Measurements from ENCODE around the gene STAM. TPM values are rescaled to one million over a fixed set of nuclear protein-coding genes. Genes with fewer than 3 reads are reported as not detected.

Gene STAM
- total RNA-seq, 5 donors from 2014 or later (not counting 1 experiment from before 2014, with no cell fraction given), result 18.6 to 42.7 (median 25.7) TPM

DNA sequence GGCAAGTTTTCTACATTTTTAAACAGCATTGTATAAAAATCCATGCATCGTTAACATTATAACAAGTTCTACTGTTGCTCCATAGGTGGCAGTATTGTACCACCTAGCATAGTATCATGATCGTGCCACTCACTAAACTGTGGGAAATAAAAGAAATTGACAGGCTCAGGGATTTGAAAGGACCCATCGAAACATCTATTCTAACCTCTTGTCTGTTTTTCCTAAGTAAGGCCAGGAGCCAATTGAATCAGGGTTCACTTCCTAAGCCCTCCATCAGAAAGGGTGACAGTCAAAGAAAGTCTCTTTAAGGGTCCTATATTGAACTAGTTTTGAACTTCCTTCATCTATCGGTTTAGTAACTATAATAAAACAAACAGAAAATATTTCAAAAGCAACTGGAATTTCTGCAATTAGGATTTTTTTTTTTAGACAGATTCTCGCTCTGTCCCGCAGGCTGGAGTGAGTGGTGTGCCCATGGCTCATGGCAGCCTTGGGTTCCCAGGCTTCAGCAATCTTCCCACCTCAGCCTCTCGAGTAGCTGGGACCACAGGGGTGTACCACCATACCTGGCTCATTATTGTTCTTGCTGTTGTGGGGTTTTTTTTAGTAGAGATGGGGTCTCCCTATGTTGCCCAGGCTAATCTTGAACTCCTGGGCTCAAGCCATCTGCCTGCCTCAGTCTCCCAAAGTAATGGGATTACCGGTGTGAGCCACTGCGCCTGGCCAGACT, 36.2 kb upstream of the STAM start:
- no peak overlapping the region for H3K4me3 Mint-ChIP-seq
- H3K27ac Mint-ChIP-seq, result no peak overlapping the region
- 93% methylated on average over 2 of the region's 9 CpGs for WGBS (ENCODE audit: insufficient coverage)
- no peaks in the 10 kb centered on the region for H3K9me3 Mint-ChIP-seq
- ATAC-seq (replicated peaks in 1 of 4) (peak; percentile 72 to 82 (median 74)), DNase-seq (peak in 8 of 35 experiments; percentile 11 to 77 (median 22))
- no peaks in the 10 kb centered on the region for H3K27me3 ChIP-seq (replicated peaks in 1 of 2; ENCODE audit: control insufficient read depth in 2 of 2, extremely low read depth in 1 of 2, insufficient read depth in 2 of 2, low read length in 1 of 2)
- no peak overlapping the region for H3K4me3 ChIP-seq (ENCODE audit: control insufficient read depth in 1 of 2, extremely low read depth in 1 of 2, low read length in 1 of 2)
- no peaks in the 10 kb centered on the region for H3K27me3 Mint-ChIP-seq
- H3K4me1 ChIP-seq (ENCODE audit: control insufficient read depth in 1 of 2, extremely low read depth in 1 of 2, insufficient read depth in 2 of 2, low read length in 2 of 2), result no peaks in the 10 kb centered on the region
- ChIA-PET CTCF (interaction anchor here (0.6 to 1.5 kb wide), 8 partner anchors 9 to 152 kb away, joined by 3 to 5 read pairs (median 4); partner anchors contain the start of gene HACD1 (in 1 of the 2)), POLR2A (no interaction called here)
- no peaks in the 10 kb centered on the region for H3K36me3 Mint-ChIP-seq
- no peaks in the 10 kb centered on the region for H3K36me3 ChIP-seq (ENCODE audit: control insufficient read depth in 2 of 2, extremely low read depth in 1 of 2, insufficient read depth in 1 of 2, low read length in 1 of 2)
- H3K27ac ChIP-seq (ENCODE audit: low read length), result no peak overlapping the region
- H3K9me3 ChIP-seq, result no peaks in the 10 kb centered on the region
- H3K4me1 Mint-ChIP-seq, result peaks cover 0 to 4% (median 0%) of the 10 kb centered on the region in 3 donors

DNA sequence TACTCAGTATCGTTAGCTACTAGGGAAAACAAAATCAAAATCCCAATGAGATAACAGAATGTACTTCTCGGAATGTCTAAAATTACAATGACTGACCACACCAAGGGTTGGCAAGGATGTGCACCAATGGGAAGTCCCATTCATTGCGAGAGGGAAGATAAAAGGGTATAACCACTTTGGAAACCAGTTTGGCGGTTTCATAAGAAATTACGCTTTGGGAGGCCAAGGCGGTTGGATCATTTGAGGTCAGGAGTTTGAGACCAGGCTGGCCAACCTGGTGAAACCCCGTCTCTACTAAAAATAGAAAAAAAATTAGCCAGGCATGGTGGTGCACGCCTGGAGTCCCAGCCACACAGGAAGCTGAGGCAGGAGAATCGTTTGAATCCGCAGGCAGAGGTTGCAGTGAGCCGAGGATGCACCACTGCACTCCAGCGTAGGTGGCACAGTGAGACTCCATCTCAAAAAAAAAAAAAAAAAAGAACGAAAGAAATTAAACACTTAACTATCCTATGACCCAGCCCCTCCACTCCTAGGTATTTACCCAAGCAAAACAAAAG, 34.4 kb upstream of the STAM start:
- Mint-ChIP-seq H3K4me1 (peaks cover 0 to 4% (median 0%) of the 10 kb centered on the region in 3 donors), H3K4me3 (no peak overlapping the region), H3K9me3 (no peaks in the 10 kb centered on the region), H3K36me3 (no peaks in the 10 kb centered on the region), H3K27ac (no peak overlapping the region), H3K27me3 (no peaks in the 10 kb centered on the region)
- Histone ChIP-seq H3K4me1 (ENCODE audit: control insufficient read depth in 1 of 2, extremely low read depth in 1 of 2, insufficient read depth in 2 of 2, low read length in 2 of 2) (no peaks in the 10 kb centered on the region), H3K27ac (ENCODE audit: low read length) (no peak overlapping the region), H3K27me3 (replicated peaks in 1 of 2; ENCODE audit: control insufficient read depth in 2 of 2, extremely low read depth in 1 of 2, insufficient read depth in 2 of 2, low read length in 1 of 2) (no peaks in the 10 kb centered on the region), H3K4me3 (ENCODE audit: control insufficient read depth in 1 of 2, extremely low read depth in 1 of 2, low read length in 1 of 2) (no peak overlapping the region), H3K9me3 (no peaks in the 10 kb centered on the region), H3K36me3 (ENCODE audit: control insufficient read depth in 2 of 2, extremely low read depth in 1 of 2, insufficient read depth in 1 of 2, low read length in 1 of 2) (no peaks in the 10 kb centered on the region)
- CTCF ChIA-PET, result interaction anchor here in 1 of 2 donors (0.6 kb wide), 2 partner anchors 14 to 102 kb away, joined by 3 to 4 read pairs; no protein-coding TSS in a partner anchor
- DNase-seq, result no peak
- WGBS (ENCODE audit: insufficient coverage), result 85% methylated on average over 8 of the region's 13 CpGs
- ATAC-seq (replicated peaks in 1 of 4), result no peak
- POLR2A ChIA-PET, result interaction anchor here in 1 of 2 donors (0.6 kb wide), 1 partner anchor 18 kb away, joined by 3 read pairs; no protein-coding TSS in a partner anchor

- Mint-ChIP-seq H3K4me1 (peaks cover 7 to 10% (median 7%) of the 10 kb centered on the region in 3 donors), H3K27ac (no peak overlapping the region), H3K27me3 (peaks cover 0 to 25% of the 10 kb centered on the region in 2 donors), H3K4me3 (peak overlapping the region; percentile 63 to 90 (median 64)), H3K36me3 (no peaks in the 10 kb centered on the region), H3K9me3 (no peaks in the 10 kb centered on the region)
- DNase-seq (peak in 14 of 35 experiments; percentile 4 to 31 (median 10)), ATAC-seq (replicated peaks in 1 of 4) (peak; percentile 55 to 64 (median 62))
- peak overlapping the region; percentile 39 to 86 for H3K4me3 ChIP-seq (ENCODE audit: control insufficient read depth in 1 of 2, extremely low read depth in 1 of 2, low read length in 1 of 2)
- WGBS (ENCODE audit: insufficient coverage), result 0% methylated on average over 23 of the region's 48 CpGs
- no peaks in the 10 kb centered on the region for H3K9me3 ChIP-seq
- no peak overlapping the region for H3K27ac ChIP-seq (ENCODE audit: low read length)
- ChIA-PET CTCF (interaction anchor here (0.5 to 1.5 kb wide), 6 partner anchors 8 to 978 kb away, joined by 3 to 8 read pairs (median 4); no protein-coding TSS in a partner anchor), POLR2A (interaction anchor here in 1 of 2 donors (0.6 kb wide), 1 partner anchor 10 kb away, joined by 3 read pairs; no protein-coding TSS in a partner anchor)
- H3K4me1 ChIP-seq (ENCODE audit: control insufficient read depth in 1 of 2, extremely low read depth in 1 of 2, insufficient read depth in 2 of 2, low read length in 2 of 2), result peaks cover 4 to 11% of the 10 kb centered on the region in 2 experiments
- H3K36me3 ChIP-seq (ENCODE audit: control insufficient read depth in 2 of 2, extremely low read depth in 1 of 2, insufficient read depth in 1 of 2, low read length in 1 of 2), result no peaks in the 10 kb centered on the region
- peaks cover 0 to 22% of the 10 kb centered on the region in 2 experiments for H3K27me3 ChIP-seq (replicated peaks in 1 of 2; ENCODE audit: control insufficient read depth in 2 of 2, extremely low read depth in 1 of 2, insufficient read depth in 2 of 2, low read length in 1 of 2)
Observed at GRCh38 chr10:17616403-17617030, 27.4 kb upstream of the STAM start.

DNA sequence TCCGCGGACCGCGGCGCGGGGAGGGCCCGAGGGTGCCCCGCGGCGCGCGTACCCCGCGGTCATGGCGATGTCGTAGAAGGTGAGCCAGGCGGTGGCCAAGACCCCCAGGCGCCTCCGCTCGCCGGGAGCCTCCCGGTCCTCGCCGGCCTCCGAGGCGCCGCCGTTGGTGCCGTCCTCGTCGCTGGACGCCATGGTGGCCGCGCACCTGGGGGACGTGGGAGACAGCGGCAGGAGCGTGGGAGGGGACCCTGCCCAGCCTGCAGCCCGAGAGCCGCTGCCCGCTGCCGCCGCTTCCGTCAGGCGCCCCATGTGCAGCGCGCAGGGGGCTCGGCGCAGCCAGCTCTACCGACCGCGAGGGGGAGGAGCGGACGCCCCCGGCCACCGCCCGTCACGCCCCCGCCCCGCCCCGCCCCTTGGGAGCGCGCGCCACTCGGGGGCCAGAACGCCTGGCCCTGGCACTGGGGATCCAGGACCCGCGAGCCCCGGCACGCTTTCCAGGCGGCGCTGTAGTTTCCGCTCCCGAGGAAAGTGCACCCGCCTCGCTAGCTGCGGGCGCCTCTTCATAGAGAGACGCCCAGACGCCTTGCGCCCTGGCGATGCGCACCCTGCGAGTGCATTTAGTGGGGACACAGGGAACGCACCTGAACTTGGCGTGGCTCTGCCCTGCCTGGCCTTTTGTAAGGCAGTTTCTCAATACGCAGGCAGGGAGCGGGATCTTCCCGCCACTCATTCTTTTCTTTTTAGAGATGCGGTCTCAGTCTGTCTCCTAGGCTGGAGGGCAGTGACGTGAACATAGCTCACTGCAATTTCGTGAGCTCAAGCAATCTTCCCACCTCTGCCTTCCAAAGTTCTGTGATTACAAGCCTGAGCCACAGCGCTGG, 26.7 kb upstream of the STAM start, which contains the start of gene HACD1:
HACD1 (minus strand) TSS at position 344 of the 881 bp plus-strand sequence; CDS start at position 309, 35 bp downstream.
- H3K4me3 Mint-ChIP-seq, result peak within 1 kb of the TSS; percentile 78 to 90 (median 89)
- peaks cover 0 to 22% of the 10 kb centered on the region in 2 experiments for H3K27me3 ChIP-seq (replicated peaks in 1 of 2; ENCODE audit: control insufficient read depth in 2 of 2, extremely low read depth in 1 of 2, insufficient read depth in 2 of 2, low read length in 1 of 2)
- no peaks in the 10 kb centered on the region for H3K9me3 Mint-ChIP-seq
- peaks cover 4 to 11% of the 10 kb centered on the region in 2 experiments for H3K4me1 ChIP-seq (ENCODE audit: control insufficient read depth in 1 of 2, extremely low read depth in 1 of 2, insufficient read depth in 2 of 2, low read length in 2 of 2)
- no peaks in the 10 kb centered on the region for H3K36me3 ChIP-seq (ENCODE audit: control insufficient read depth in 2 of 2, extremely low read depth in 1 of 2, insufficient read depth in 1 of 2, low read length in 1 of 2)
- H3K27me3 Mint-ChIP-seq, result peaks cover 0 to 30% of the 10 kb centered on the region in 2 donors
- H3K27ac ChIP-seq (ENCODE audit: low read length), result no peak within 1 kb of the TSS
- peaks cover 7 to 10% (median 7%) of the 10 kb centered on the region in 3 donors for H3K4me1 Mint-ChIP-seq
- under 1% methylated on average over 91 of the region's 92 CpGs for WGBS (ENCODE audit: insufficient coverage)
- H3K36me3 Mint-ChIP-seq, result no peaks in the 10 kb centered on the region
- ChIA-PET CTCF (interaction anchor here (0.5 to 1.5 kb wide), 6 partner anchors 9 to 459 kb away, joined by 3 to 8 read pairs (median 4); no protein-coding TSS in a partner anchor), POLR2A (interaction anchor here in 1 of 2 donors (0.6 kb wide), 1 partner anchor 27 kb away, joined by 3 read pairs; no protein-coding TSS in a partner anchor)
- peak in 34 of 35 experiments; percentile 6 to 65 (median 30) for DNase-seq
- H3K4me3 ChIP-seq (ENCODE audit: control insufficient read depth in 1 of 2, extremely low read depth in 1 of 2, low read length in 1 of 2), result peak within 1 kb of the TSS; percentile 57 to 86
- peak; percentile 72 to 79 (median 73) for ATAC-seq (replicated peaks in 1 of 4)
- peak within 1 kb of the TSS in 1 of 2 donors; percentile 16 for H3K27ac Mint-ChIP-seq
- H3K9me3 ChIP-seq, result no peaks in the 10 kb centered on the region

GRCh38 chr10:17622061-17622460, 21.9 kb upstream of the STAM start:
- Mint-ChIP-seq H3K36me3 (no peaks in the 10 kb centered on the region), H3K4me3 (no peak overlapping the region), H3K4me1 (peaks cover 7 to 10% (median 7%) of the 10 kb centered on the region in 3 donors), H3K27ac (no peak overlapping the region), H3K9me3 (no peaks in the 10 kb centered on the region), H3K27me3 (peaks cover 12 to 41% of the 10 kb centered on the region in 2 donors)
- ChIA-PET CTCF (no interaction called here), POLR2A (no interaction called here)
- no peak overlapping the region for H3K4me3 ChIP-seq (ENCODE audit: control insufficient read depth in 1 of 2, extremely low read depth in 1 of 2, low read length in 1 of 2)
- peaks cover 4 to 7% of the 10 kb centered on the region in 2 experiments for H3K4me1 ChIP-seq (ENCODE audit: control insufficient read depth in 1 of 2, extremely low read depth in 1 of 2, insufficient read depth in 2 of 2, low read length in 2 of 2)
- no peak for ATAC-seq (replicated peaks in 1 of 4)
- no peak for DNase-seq
- H3K9me3 ChIP-seq, result no peaks in the 10 kb centered on the region
- H3K36me3 ChIP-seq (ENCODE audit: control insufficient read depth in 2 of 2, extremely low read depth in 1 of 2, insufficient read depth in 1 of 2, low read length in 1 of 2), result no peaks in the 10 kb centered on the region
- peaks cover 0 to 23% of the 10 kb centered on the region in 2 experiments for H3K27me3 ChIP-seq (replicated peaks in 1 of 2; ENCODE audit: control insufficient read depth in 2 of 2, extremely low read depth in 1 of 2, insufficient read depth in 2 of 2, low read length in 1 of 2)
- H3K27ac ChIP-seq (ENCODE audit: low read length), result no peak overlapping the region
- WGBS (ENCODE audit: insufficient coverage), result no CpG with 5 or more reads among the region's 8 CpGs

Data from T-cell (primary cell).